ENCODE results near the gene CRYGC. TPM values are rescaled to one million over a fixed set of nuclear protein-coding genes. Genes with fewer than 3 reads are reported as not detected.
"Not testable (repeated sequence)": the region's sequence is repeated elsewhere in the genome, so short reads cannot be mapped to it uniquely, and the experiment has no call there.

CRYGC gene
- polyA plus RNA-seq, 6 donors from 2014 or later: not detected

DNA sequence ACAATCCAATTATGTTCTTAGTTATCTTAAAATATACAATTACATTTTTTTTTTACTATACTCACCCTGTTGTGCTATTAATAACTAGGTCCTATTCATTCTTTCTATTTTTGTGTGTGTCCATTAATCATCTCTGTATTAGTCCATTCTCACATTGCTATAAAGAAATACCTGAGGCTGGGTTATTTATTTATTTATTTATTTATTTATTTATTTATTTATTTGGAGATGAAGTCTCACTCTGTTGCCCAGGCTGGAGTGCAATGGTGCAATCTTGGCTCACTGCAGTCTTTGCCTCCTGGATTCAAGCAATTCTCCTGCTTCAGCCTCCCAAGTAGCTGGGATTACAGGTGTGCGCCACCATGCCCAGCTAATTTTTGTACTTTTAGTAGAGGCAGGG is 30.9 kb downstream of the CRYGC start:
- not testable (repeated sequence) for H3K36me3 Mint-ChIP-seq; DNase-seq; H3K4me1 Mint-ChIP-seq; H3K4me3 Mint-ChIP-seq; ATAC-seq (ENCODE audit: low read depth in 2 of 2); H3K27ac Mint-ChIP-seq
- Mint-ChIP-seq H3K27me3 (peaks cover 22 to 28% (median 24%) of the 10 kb centered on the region in 3 donors), H3K9me3 (peaks cover 0 to 10% (median 0%) of the 10 kb centered on the region in 7 donors)

DNA sequence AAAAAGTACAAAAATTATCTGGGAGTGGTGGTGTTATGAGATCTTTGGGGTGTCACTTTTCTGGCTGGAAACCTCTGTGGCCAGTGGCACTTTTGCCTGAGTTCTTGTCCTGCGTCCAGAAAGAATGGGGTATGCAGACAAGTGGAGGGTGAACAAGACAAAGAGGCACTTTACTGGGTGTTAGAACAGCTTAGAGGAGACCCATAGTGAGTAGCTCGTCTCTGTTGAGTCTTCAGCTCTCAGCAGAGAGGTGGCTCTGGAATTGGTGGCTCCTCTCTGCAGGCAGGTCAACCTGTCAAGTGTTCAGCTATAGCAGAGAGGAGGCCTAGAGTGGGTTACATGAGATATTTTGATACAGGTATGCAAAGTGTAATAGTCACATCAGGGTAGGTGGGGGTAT is 31.4 kb downstream of the CRYGC start:
- no peak for ATAC-seq (ENCODE audit: low read depth in 2 of 2)
- peaks cover 0 to 10% (median 0%) of the 10 kb centered on the region in 7 donors for H3K9me3 Mint-ChIP-seq
- no peaks in the 10 kb centered on the region for H3K4me1 Mint-ChIP-seq
- no peak overlapping the region for H3K4me3 Mint-ChIP-seq
- no peak overlapping the region for H3K27ac Mint-ChIP-seq
- peaks cover 22 to 28% (median 24%) of the 10 kb centered on the region in 3 donors for H3K27me3 Mint-ChIP-seq
- no peak for DNase-seq
- H3K36me3 Mint-ChIP-seq: no peaks in the 10 kb centered on the region

DNA sequence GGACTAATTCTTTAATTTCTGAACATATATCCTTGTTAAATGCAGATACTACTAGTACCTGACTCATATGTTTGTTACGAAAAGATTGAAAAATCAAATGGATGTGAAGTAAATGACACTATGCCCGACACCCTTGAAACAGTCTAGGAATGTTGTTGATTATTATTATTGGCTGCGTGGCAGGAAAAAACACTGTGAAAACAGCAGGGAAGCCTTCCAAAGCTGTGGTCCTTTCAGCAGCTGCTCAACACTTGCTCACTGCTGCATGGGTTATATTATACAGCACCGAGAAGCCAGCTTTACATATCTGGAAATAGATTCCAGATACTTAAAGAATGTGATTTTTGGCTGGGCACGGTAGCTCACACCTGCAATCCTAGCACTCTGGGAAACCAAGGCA is 31.8 kb downstream of the CRYGC start:
- H3K4me3 Mint-ChIP-seq: no peak overlapping the region
- no peaks in the 10 kb centered on the region for H3K36me3 Mint-ChIP-seq
- ATAC-seq (ENCODE audit: low read depth in 2 of 2): no peak
- H3K27ac Mint-ChIP-seq: no peak overlapping the region
- H3K27me3 Mint-ChIP-seq: peaks cover 22 to 28% (median 24%) of the 10 kb centered on the region in 3 donors
- DNase-seq: no peak
- no peaks in the 10 kb centered on the region for H3K4me1 Mint-ChIP-seq
- peaks cover 0 to 10% (median 0%) of the 10 kb centered on the region in 7 donors for H3K9me3 Mint-ChIP-seq

DNA sequence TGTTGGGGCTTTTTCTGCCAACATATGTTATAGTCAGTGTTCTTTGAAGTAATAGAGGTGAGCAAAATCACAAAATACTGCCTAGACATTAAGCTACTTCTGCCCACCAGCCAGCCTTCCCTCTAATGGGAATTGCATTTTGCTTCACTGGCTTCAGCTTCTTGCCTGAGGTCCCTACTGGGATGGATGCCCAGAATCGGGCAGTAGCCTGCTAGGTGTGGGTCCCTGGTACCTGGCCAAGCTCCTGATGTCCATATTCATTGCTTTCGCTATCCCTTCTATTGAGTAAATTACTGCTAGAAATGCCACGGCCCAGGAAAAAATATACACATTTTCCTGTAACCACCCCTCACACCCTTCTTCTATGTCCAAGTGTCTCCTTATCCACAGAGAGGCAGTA is 32.3 kb downstream of the CRYGC start:
- ATAC-seq (ENCODE audit: low read depth in 2 of 2) (no peak), DNase-seq (no peak)
- Mint-ChIP-seq H3K36me3 (no peaks in the 10 kb centered on the region), H3K4me3 (no peak overlapping the region), H3K27ac (no peak overlapping the region), H3K27me3 (peaks cover 22 to 26% (median 25%) of the 10 kb centered on the region in 3 donors), H3K9me3 (peaks cover 0 to 10% (median 0%) of the 10 kb centered on the region in 7 donors), H3K4me1 (no peaks in the 10 kb centered on the region)

DNA sequence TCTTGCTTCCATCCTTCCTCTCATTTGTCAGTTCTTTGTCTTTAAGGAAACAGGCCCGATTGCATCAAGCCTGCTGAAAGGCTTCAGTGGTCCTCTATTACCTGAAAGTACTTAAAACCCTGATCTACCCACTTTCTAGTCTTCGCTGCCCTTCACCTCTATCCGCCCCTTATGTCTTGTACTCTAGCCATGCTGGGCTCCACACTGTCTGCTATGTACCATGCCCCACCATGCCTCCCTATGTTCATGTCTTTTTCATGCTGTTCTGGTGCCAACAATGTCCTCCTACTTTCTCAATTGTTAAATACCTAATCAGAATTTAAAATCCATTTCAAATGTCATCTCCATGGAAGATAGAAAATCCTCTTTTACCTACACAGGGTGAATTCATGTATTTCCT is 33.5 kb downstream of the CRYGC start:
- ATAC-seq (ENCODE audit: low read depth in 2 of 2) (no peak), DNase-seq (no peak)
- H3K36me3 Mint-ChIP-seq: no peaks in the 10 kb centered on the region
- H3K27ac Mint-ChIP-seq: no peak overlapping the region
- peaks cover 0 to 10% (median 0%) of the 10 kb centered on the region in 7 donors for H3K9me3 Mint-ChIP-seq
- no peaks in the 10 kb centered on the region for H3K4me1 Mint-ChIP-seq
- peaks cover 13 to 20% (median 16%) of the 10 kb centered on the region in 3 donors for H3K27me3 Mint-ChIP-seq
- H3K4me3 Mint-ChIP-seq: no peak overlapping the region

DNA sequence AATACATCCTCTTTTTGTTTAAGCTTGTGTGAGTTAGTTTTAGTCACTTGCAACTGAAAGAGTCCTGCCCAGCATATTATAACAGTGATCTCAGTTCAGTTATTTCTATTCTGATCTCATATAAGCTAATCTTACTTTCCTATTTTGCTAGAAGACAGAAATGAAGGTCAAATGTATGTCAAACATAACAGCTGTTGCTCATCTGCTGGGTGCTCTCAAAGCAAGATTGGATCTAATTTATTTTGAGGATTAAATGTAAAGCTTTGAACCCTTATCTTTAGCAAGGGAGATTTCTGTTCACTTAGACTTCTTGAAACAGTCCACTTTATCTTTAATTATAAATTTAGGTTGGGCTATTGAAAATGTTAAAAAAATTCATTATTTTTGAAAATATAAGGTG is 36.5 kb downstream of the CRYGC start:
- no peaks in the 10 kb centered on the region for H3K36me3 Mint-ChIP-seq
- no peak for DNase-seq
- ATAC-seq (ENCODE audit: low read depth in 2 of 2): no peak
- H3K4me3 Mint-ChIP-seq: no peak overlapping the region
- peaks cover 0 to 9% (median 0%) of the 10 kb centered on the region in 3 donors for H3K27me3 Mint-ChIP-seq
- no peaks in the 10 kb centered on the region for H3K4me1 Mint-ChIP-seq
- H3K9me3 Mint-ChIP-seq: peaks cover 0 to 10% (median 3%) of the 10 kb centered on the region in 7 donors
- H3K27ac Mint-ChIP-seq: no peak overlapping the region

DNA sequence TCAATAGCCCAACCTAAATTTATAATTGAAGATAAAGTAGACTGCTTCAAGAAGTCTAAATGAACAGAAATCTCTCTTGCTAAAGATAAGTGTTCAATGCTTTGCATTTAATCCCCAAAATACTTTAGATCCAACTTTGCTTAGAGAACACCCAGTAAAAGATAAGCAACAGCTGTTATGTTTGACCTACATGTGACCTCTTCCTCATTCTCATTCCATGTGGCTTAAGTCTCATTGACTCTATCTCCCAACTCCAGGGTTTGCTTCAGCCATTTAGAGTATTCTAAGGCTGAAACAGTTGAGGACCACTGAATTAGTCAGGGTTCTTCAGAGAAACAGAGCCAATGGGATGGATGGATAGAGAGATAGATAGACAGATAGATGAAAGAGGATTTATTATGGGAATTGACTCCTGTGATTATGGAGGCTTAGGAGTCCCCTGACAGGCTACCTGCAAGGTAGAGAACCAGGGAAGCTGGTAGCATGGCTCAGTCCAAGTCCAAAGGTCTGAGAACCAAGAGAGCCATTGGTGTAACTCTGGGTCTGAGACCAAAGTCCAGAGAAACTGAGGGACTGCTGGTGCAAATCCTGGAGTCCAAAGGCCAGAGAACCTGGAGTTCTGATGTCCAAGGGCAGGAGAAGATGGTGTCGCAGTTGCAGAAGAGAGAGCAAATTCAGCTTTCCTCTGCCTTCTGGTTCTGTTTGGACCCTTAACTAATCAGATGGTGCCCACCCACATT is 37.4 kb downstream of the CRYGC start:
- Mint-ChIP-seq H3K4me1 (no peaks in the 10 kb centered on the region), H3K9me3 (peaks cover 0 to 10% (median 3%) of the 10 kb centered on the region in 7 donors), H3K27me3 (peaks cover 0 to 9% (median under 1%) of the 10 kb centered on the region in 3 donors), H3K4me3 (no peak overlapping the region), H3K27ac (no peak overlapping the region), H3K36me3 (no peaks in the 10 kb centered on the region)
- no peak for ATAC-seq (ENCODE audit: low read depth in 2 of 2)
- no peak for DNase-seq

DNA sequence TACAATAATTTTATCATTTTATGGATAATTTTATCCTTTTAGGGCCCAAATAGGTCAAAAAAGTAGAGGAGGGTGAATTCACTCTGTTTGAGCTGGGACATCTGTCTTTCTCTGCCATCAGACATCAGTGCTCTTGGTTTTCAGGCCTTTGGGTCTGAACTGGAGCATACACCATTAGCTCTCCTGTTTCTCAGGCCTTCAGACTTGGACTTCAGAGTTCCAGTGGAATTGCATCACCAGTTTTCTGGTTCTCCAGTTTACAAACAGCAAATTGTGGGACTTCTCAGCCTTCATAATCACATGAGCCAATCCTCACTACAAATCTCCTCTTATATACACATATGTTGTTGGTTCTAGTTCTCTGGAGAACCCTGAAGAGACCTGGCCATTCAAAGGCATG is 39.2 kb downstream of the CRYGC start:
- Mint-ChIP-seq H3K27me3 (peaks cover 0 to 12% (median 9%) of the 10 kb centered on the region in 3 donors), H3K9me3 (peaks cover 0 to 10% (median 5%) of the 10 kb centered on the region in 7 donors), H3K27ac (peak overlapping the region in 1 of 6 donors; percentile 11), H3K4me1 (no peaks in the 10 kb centered on the region), H3K4me3 (no peak overlapping the region), H3K36me3 (no peaks in the 10 kb centered on the region)
- no peak for DNase-seq
- no peak for ATAC-seq (ENCODE audit: low read depth in 2 of 2)

DNA sequence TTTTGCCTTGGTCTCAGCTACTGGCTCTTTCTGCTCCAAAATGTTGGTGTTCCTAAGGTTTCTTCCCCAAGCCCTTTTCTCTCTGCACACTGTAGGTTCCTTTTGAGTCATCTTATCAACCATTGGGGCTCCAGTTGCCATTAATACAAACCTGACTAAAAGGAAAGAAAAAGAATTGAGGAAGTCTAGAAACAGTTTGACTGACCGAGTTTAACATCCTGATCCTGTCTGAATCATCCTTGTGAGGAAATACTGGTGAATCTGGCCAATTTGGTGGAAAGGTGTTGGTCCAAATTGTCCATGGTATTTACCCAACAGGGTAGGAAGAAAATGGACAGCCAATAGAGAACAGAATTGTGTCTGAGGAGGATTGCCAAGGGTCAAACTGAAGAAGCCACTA is 43.6 kb downstream of the CRYGC start:
- no peak overlapping the region for H3K27ac Mint-ChIP-seq
- H3K4me1 Mint-ChIP-seq: no peaks in the 10 kb centered on the region
- no peak overlapping the region for H3K4me3 Mint-ChIP-seq
- H3K36me3 Mint-ChIP-seq: no peaks in the 10 kb centered on the region
- no peak for ATAC-seq (ENCODE audit: low read depth in 2 of 2)
- H3K9me3 Mint-ChIP-seq: peaks cover 0 to 10% (median 5%) of the 10 kb centered on the region in 7 donors
- H3K27me3 Mint-ChIP-seq: peaks cover 8 to 33% (median 17%) of the 10 kb centered on the region in 3 donors
- DNase-seq: no peak

DNA sequence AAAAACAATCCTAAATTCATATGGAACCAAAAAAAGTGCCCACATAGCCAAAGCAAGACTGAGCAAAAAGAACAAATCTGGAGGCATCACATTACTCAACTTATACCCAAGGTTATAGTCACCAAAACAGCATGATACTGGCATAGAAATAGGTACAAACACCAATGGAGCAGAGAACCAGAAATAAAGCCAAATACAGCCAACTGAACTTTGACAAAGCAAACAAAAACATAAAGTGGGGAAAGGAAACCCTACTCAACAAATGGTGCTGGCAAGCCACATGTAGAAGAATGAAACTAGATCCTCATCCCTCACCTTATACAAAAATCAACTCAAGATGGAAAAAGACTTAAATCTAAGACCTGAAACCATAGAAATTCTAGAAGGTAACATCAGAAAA is 45.8 kb downstream of the CRYGC start:
- Mint-ChIP-seq H3K4me3 (no peak overlapping the region), H3K36me3 (peaks cover 0 to 5% of the 10 kb centered on the region in 2 donors), H3K4me1 (no peaks in the 10 kb centered on the region), H3K27me3 (peaks cover 14 to 45% (median 24%) of the 10 kb centered on the region in 3 donors), H3K9me3 (peaks cover under 1 to 11% (median 3%) of the 10 kb centered on the region in 7 donors), H3K27ac (no peak overlapping the region)
- ATAC-seq (ENCODE audit: low read depth in 2 of 2) (no peak), DNase-seq (no peak)

Other genes with a start within 250 kb of the CRYGC start
- gene PLEKHM3, start 104.3 kb downstream of the CRYGC start, polyA plus RNA-seq (ENCODE audit: low read depth in 6 of 6): 1 to 10 TPM; 1.3 to 7.7 (median 3.7) TPM
- gene CRYGD, start 5.3 kb downstream of the CRYGC start, polyA plus RNA-seq (ENCODE audit: low read depth in 6 of 6): not detected
- gene CRYGB, start 16.3 kb upstream of the CRYGC start, polyA plus RNA-seq (ENCODE audit: low read depth in 6 of 6): not detected
- not detected for gene CRYGA, start 33.8 kb upstream of the CRYGC start, polyA plus RNA-seq (ENCODE audit: low read depth in 6 of 6)
- not detected for gene C2orf80, start 60.2 kb upstream of the CRYGC start, polyA plus RNA-seq (ENCODE audit: low read depth in 6 of 6)
- 10 to 100 TPM in 2 of 6 donors, 1 to 10 TPM in 4; 6.7 to 10.6 (median 8.7) TPM for gene IDH1, start 125.2 kb upstream of the CRYGC start, polyA plus RNA-seq (ENCODE audit: low read depth in 6 of 6)
- gene PIKFYVE, start 136.4 kb upstream of the CRYGC start, polyA plus RNA-seq (ENCODE audit: low read depth in 6 of 6): 10 to 100 TPM in 5 of 6 donors, 1 to 10 TPM in 1; 3.6 to 16.8 (median 13.9) TPM

Measured in naive B cell (primary cell).